ENCODE results near the gene CBARP. TPM values are rescaled to one million over a fixed set of nuclear protein-coding genes. Genes with fewer than 3 reads are reported as not detected.

The CBARP gene
- total RNA-seq, 1 experiment from 2014 or later, result 13.3 TPM

GRCh38 chr19:1222394-1222793 lies 15.4 kb downstream of the CBARP start:
- ChIA-PET POLR2A (ENCODE audit: low non-redundant PET) (no interaction called here), CTCF (interaction anchor here (1.4 to 1.8 kb wide), 3 partner anchors 9 to 22 kb away, joined by 3 to 5 read pairs (median 4); no protein-coding TSS in a partner anchor)
- Histone ChIP-seq H3K9me3 (ENCODE audit: low read depth, low read length, poor library complexity, severe bottlenecking) (no peaks in the 10 kb centered on the region), H3K27ac (ENCODE audit: low read depth, low read length, poor library complexity, severe bottlenecking) (no peak overlapping the region), H3K4me1 (ENCODE audit: insufficient read depth, low read length, poor library complexity, severe bottlenecking) (no peaks in the 10 kb centered on the region), H3K36me3 (ENCODE audit: insufficient read depth, low read length, poor library complexity, severe bottlenecking) (peaks cover 28% of the 10 kb centered on the region), H3K27me3 (replicated peaks; ENCODE audit: insufficient read depth, low read depth, low read length, poor library complexity) (no peaks in the 10 kb centered on the region), H3K4me3 (ENCODE audit: low read depth, low read length, poor library complexity, severe bottlenecking) (no peak overlapping the region)
- TF ChIP-seq CTCF (conservative IDR thresholded peaks at IDR 0.05; ENCODE audit: low read depth, low read length), result no peak
- TF ChIP-seq EZH2 (IDR thresholded peaks at IDR 0.05; ENCODE audit: borderline replicate concordance, low read depth, low read length, poor library complexity, severe bottlenecking), result no peak
- no TSS peak for BruUV-seq (replicated peaks)
- intact Hi-C loops (cut with micrococcal nuclease; ENCODE audit: unreplicated experiment), result no loop called here
- DNase-seq (ENCODE audit: low spot score), result no peak

- H3K4me3 ChIP-seq (ENCODE audit: low read depth, low read length, poor library complexity, severe bottlenecking), result no peak overlapping the region
- no peaks in the 10 kb centered on the region for H3K4me1 ChIP-seq (ENCODE audit: insufficient read depth, low read length, poor library complexity, severe bottlenecking)
- CTCF ChIA-PET, result interaction anchor here (1.4 kb wide), 1 partner anchor 8 kb away, joined by 4 read pairs; no protein-coding TSS in a partner anchor
- DNase-seq (ENCODE audit: low spot score), result no peak
- no peaks in the 10 kb centered on the region for H3K27me3 ChIP-seq (replicated peaks; ENCODE audit: insufficient read depth, low read depth, low read length, poor library complexity)
- POLR2A ChIA-PET (ENCODE audit: low non-redundant PET), result no interaction called here
- BruUV-seq (replicated peaks), result no TSS peak
- TF ChIP-seq EZH2 (IDR thresholded peaks at IDR 0.05; ENCODE audit: borderline replicate concordance, low read depth, low read length, poor library complexity, severe bottlenecking), result no peak
- TF ChIP-seq CTCF (conservative IDR thresholded peaks at IDR 0.05; ENCODE audit: low read depth, low read length), result no peak
- intact Hi-C loops (cut with micrococcal nuclease; ENCODE audit: unreplicated experiment), result no loop called here
- peaks cover 28% of the 10 kb centered on the region for H3K36me3 ChIP-seq (ENCODE audit: insufficient read depth, low read length, poor library complexity, severe bottlenecking)
- no peaks in the 10 kb centered on the region for H3K9me3 ChIP-seq (ENCODE audit: low read depth, low read length, poor library complexity, severe bottlenecking)
- no peak overlapping the region for H3K27ac ChIP-seq (ENCODE audit: low read depth, low read length, poor library complexity, severe bottlenecking)
These were observed 15.9 kb downstream of the CBARP start for GRCh38 chr19:1221904-1222255.

GRCh38 chr19:1220976-1221903 lies 16.6 kb downstream of the CBARP start:
- intact Hi-C loops (cut with micrococcal nuclease; ENCODE audit: unreplicated experiment), result no loop called here
- H3K4me1 ChIP-seq (ENCODE audit: insufficient read depth, low read length, poor library complexity, severe bottlenecking), result no peaks in the 10 kb centered on the region
- no peak for TF ChIP-seq EZH2 (IDR thresholded peaks at IDR 0.05; ENCODE audit: borderline replicate concordance, low read depth, low read length, poor library complexity, severe bottlenecking)
- peak; percentile 52 for TF ChIP-seq CTCF (conservative IDR thresholded peaks at IDR 0.05; ENCODE audit: low read depth, low read length)
- POLR2A ChIA-PET (ENCODE audit: low non-redundant PET), result no interaction called here
- H3K27me3 ChIP-seq (replicated peaks; ENCODE audit: insufficient read depth, low read depth, low read length, poor library complexity), result no peaks in the 10 kb centered on the region
- H3K4me3 ChIP-seq (ENCODE audit: low read depth, low read length, poor library complexity, severe bottlenecking), result no peak overlapping the region
- no peak for DNase-seq (ENCODE audit: low spot score)
- no peak overlapping the region for H3K27ac ChIP-seq (ENCODE audit: low read depth, low read length, poor library complexity, severe bottlenecking)
- no TSS peak for BruUV-seq (replicated peaks)
- CTCF ChIA-PET, result interaction anchor here (0.6 to 1.4 kb wide), 2 partner anchors 7 to 89 kb away, joined by 3 to 4 read pairs; no protein-coding TSS in a partner anchor
- H3K36me3 ChIP-seq (ENCODE audit: insufficient read depth, low read length, poor library complexity, severe bottlenecking), result peaks cover 28% of the 10 kb centered on the region
- H3K9me3 ChIP-seq (ENCODE audit: low read depth, low read length, poor library complexity, severe bottlenecking), result no peaks in the 10 kb centered on the region
